ENCODE results near the gene MYCBPAP.

DNA sequence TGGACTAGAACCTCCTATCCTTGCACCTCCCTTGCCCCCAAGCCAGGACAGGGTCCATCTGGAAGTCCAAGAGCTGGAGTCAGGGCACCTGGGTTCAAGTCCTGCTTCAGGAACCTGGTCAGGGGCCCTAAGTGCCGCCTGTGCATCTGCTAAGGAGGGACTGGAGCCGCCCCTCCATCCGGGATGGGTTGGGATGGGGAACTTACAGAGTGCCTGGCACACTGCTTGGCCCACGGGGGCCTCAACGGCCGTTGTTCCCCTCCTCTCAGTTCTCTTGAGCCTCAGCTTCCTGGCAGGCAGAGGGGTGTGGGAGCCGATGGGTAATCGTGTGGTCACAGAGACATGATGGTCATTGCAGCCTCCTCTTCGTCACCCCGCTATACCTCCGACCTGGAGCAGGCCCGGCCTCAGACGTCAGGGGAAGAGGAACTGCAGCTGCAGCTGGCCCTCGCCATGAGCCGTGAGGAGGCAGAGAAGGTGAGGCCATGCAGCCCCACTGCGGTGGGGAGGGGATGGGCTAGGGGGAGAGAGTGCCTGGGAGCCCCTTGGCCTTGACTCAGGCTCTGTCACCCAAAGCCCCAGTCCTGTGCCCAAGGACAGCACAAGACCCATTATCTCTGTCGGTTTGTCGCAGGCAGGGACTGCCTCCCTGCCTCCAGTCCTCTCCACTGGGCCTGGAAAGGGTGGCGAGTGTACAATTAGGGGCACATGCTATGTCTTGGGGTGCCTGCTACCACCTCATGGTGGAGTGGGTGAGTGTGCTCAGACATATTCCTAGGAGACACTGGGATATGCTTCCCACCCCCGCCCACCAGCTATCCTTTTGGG, 29.7 kb downstream of the MYCBPAP start:
- TF ChIP-seq, protein P1, sequence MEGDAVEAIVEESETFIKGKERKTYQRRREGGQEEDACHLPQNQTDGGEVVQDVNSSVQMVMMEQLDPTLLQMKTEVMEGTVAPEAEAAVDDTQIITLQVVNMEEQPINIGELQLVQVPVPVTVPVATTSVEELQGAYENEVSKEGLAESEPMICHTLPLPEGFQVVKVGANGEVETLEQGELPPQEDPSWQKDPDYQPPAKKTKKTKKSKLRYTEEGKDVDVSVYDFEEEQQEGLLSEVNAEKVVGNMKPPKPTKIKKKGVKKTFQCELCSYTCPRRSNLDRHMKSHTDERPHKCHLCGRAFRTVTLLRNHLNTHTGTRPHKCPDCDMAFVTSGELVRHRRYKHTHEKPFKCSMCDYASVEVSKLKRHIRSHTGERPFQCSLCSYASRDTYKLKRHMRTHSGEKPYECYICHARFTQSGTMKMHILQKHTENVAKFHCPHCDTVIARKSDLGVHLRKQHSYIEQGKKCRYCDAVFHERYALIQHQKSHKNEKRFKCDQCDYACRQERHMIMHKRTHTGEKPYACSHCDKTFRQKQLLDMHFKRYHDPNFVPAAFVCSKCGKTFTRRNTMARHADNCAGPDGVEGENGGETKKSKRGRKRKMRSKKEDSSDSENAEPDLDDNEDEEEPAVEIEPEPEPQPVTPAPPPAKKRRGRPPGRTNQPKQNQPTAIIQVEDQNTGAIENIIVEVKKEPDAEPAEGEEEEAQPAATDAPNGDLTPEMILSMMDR (IDR thresholded peaks at IDR 0.05): no peak
- TF ChIP-seq POLR2A (IDR thresholded peaks at IDR 0.05): no peak

Data from lower leg skin (tissue), 3 donors.